Measurements from ENCODE around the gene CARD8. TPM values are rescaled to one million over a fixed set of nuclear protein-coding genes. Genes with fewer than 3 reads are reported as not detected.

CARD8 gene
- total RNA-seq, 3 donors from 2014 or later = 47.6 to 55.1 (median 51.3) TPM

Other genes starting within 250 kb of the CARD8 start
- gene CABP5, start 211.8 kb downstream of the CARD8 start, total RNA-seq = not detected
- 10 to 100 TPM in 1 of 3 donors, 1 to 10 TPM in 2; 4.1 to 11.6 (median 4.2) TPM for gene PLA2G4C, start 145.1 kb downstream of the CARD8 start, total RNA-seq
- 100 to 1,000 TPM in 2 of 3 donors, 10 to 100 TPM in 1; 77.5 to 103 (median 102) TPM for gene LIG1, start 85.6 kb downstream of the CARD8 start, total RNA-seq
- 1 to 10 TPM; 6.0 to 6.7 (median 6.5) TPM for gene ZSWIM9, start 85.2 kb downstream of the CARD8 start, total RNA-seq
- gene ZNF114, start 14.2 kb upstream of the CARD8 start, total RNA-seq = under 1 TPM in 2 of 3 donors, not detected in 1; 0.10 to 0.18 TPM
- 100 to 1,000 TPM; 187 to 207 (median 196) TPM for gene EMP3, start 69.6 kb upstream of the CARD8 start, total RNA-seq
- 1 to 10 TPM; 5.2 to 6.4 (median 5.6) TPM for gene TMEM143, start 108.0 kb upstream of the CARD8 start, total RNA-seq
- gene SYNGR4, start 108.5 kb upstream of the CARD8 start, total RNA-seq = not detected
- 10 to 100 TPM; 58.6 to 63.8 (median 61.3) TPM for gene KDELR1, start 135.6 kb upstream of the CARD8 start, total RNA-seq
- gene GRIN2D, start 137.8 kb upstream of the CARD8 start, total RNA-seq = under 1 TPM; 0.11 to 0.14 (median 0.13) TPM
- gene GRWD1, start 190.1 kb upstream of the CARD8 start, total RNA-seq = 100 to 1,000 TPM; 175 to 192 (median 187) TPM
- gene KCNJ14, start 199.7 kb upstream of the CARD8 start, total RNA-seq = 1 to 10 TPM; 3.1 to 3.3 (median 3.3) TPM
- 10 to 100 TPM; 30.7 to 36.2 (median 31.5) TPM for gene CYTH2, start 213.5 kb upstream of the CARD8 start, total RNA-seq